GM12872 (cell line): Measurements from ENCODE around the gene SREBF2.

Source experiments
- TF ChIP-seq, protein P1 (sequence below): IDR thresholded peaks from 3 replicates; pipeline ENCODE4 v1.5.1; 2011; ENCODE audit warnings: low read depth, mild to moderate bottlenecking, low read length, moderate library complexity; ENCODE audit not compliant: insufficient read depth

Gene SREBF2

DNA sequence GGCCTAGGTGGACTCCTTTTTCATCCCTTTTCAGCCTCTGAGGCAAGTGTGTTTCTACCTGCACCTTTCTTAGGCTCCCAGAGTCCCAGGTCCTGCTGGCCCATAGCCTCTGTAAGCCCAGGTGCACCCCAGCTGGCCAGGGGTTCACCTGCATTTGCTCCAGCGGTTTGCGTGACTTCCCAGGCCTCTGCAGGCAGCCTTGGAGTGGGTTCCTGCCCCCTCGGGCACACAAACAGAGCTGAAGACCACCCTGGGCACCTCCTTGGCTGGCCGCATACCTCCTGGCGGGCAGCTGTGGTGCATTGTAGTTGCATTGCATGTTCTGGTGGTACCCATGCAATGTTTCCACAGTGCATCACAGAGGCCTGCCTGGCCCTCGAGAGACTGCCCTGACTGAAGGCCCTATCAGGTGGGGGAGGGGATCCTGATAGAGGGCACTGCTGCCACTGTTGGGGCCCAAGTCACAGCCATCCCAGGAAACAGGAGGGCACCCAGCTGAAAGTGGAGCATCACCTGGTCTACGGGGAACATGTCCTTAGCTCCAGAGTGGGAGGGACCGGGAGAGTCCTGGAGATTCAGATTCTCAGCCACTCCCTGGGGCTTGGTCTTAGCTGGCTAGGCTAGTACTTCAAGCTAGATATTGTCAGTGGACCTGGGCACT is 67.9 kb downstream of the SREBF2 start:
- TF ChIP-seq, protein P1, sequence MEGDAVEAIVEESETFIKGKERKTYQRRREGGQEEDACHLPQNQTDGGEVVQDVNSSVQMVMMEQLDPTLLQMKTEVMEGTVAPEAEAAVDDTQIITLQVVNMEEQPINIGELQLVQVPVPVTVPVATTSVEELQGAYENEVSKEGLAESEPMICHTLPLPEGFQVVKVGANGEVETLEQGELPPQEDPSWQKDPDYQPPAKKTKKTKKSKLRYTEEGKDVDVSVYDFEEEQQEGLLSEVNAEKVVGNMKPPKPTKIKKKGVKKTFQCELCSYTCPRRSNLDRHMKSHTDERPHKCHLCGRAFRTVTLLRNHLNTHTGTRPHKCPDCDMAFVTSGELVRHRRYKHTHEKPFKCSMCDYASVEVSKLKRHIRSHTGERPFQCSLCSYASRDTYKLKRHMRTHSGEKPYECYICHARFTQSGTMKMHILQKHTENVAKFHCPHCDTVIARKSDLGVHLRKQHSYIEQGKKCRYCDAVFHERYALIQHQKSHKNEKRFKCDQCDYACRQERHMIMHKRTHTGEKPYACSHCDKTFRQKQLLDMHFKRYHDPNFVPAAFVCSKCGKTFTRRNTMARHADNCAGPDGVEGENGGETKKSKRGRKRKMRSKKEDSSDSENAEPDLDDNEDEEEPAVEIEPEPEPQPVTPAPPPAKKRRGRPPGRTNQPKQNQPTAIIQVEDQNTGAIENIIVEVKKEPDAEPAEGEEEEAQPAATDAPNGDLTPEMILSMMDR: no peak

DNA sequence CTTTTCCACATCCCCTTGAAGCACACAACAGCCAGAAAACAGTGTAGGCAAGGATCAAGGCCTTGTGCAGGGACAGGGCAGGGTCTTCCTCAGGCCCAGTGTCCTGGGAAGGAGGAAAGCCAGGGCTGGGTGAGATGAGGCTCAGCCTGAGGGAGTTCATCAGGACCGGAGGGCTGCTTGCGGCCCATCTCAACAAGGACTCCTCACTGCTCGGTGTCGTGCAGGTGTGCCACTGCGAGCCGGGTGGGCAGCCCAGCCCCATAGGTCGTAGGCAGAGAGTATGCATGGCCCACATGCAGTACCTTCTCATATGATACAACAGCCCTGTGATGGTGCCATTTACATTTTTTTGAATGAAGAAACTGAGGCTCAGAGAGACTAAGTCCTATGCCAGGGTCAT is 69.1 kb downstream of the SREBF2 start:
- TF ChIP-seq, protein P1: no peak

DNA sequence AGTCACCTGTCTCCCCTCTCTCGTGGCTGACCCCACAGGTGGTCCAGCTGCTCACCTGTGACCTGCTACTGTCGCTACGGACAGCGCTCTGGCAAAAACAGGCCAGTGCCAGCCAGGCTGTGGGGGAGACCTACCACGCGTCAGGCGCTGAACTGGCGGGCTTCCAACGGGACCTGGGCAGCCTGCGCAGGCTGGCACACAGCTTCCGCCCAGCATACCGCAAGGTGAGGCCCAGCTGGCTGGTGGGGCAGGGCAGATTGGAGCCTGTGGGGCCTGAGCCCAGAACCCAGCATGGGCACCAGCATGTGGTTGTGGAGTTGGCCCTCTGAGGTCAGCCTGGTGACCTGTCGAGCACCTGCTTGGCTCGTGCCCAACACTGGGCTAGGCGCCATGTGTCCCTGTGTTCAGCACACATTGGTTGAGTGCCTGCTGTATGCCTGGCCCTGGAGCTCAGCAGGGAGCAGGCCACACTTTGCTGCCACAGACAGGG is 70.1 kb downstream of the SREBF2 start:
- TF ChIP-seq, protein P1: no peak

DNA sequence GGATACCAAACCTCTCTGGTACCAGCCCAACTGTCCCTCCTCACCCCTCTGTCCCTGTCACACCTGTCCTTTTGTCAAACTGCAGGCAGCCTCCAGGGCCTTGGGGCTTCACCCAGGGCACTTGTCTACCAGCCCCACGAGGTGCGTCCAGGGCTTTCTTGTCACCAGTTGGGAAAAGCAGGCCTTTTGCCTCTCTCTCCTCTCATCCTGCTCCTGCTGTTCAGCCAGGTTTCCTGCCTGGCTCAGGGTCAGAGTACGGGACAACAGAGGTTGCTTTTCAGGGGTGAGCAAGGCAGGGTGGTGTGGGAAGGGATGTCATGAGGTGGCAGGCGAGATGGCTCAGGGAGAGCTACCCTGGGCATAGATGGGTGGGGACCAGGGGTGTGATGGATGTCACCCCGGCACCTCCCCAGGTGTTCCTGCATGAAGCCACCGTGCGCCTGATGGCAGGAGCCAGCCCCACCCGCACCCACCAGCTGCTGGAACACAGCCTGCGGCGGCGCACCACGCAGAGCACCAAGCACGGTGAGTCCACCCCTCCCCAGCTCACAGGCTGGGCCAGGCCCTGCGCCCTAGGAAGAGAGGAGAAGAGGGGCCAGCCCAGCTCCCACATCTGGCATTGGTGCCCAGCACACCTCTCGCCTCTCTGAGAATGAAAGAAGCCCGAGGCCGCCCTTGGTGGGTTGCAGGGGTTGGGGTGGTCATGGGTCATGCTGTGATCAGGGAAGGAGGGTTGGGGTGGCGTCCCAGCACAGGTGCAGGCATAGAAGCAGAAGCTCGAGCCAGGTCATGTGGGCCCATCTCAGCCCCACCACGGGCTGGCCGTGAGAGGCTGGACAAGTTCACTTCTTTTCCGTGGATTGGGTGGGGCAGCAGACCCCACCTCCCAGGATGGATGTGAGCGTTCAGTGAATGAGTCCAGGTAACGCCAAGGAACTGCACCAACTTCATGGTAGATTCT is 71.8 kb downstream of the SREBF2 start:
- TF ChIP-seq, protein P1: no peak

DNA sequence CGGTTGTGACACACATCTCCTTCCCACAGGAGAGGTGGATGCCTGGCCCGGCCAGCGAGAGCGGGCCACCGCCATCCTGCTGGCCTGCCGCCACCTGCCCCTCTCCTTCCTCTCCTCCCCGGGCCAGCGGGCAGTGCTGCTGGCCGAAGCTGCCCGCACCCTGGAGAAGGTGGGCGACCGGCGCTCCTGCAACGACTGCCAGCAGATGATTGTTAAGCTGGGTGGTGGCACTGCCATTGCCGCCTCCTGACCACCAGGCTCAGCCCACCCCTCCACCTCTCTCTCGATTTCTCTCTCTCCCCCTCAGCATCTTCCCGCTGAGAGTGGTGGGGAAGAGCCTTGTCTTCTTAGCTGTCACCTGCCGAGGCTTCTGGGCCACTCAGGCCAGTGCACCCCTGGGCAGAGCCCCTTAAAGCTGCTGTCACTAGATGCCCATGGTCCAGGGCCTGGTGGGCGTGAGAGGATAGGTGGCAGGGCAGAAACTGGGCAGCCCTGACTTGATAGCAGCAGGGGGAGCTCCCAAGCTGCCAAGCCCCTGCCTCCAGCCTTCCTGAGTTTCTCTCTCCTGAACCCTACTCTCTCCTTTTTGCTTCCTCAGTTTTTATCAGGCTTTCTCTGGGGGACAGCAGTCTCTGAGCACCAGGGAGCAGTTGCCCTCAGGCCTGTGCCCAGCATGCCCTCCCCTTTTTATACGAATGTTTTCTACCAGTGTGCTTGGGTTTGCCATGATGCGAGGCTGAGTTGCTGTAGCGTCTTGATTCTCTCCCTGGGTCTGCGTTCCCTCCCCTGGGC is 72.7 kb downstream of the SREBF2 start:
- TF ChIP-seq, protein P1: 0 out of 3 replicates have a peak, but pooled peaks have one; percentile 12

DNA sequence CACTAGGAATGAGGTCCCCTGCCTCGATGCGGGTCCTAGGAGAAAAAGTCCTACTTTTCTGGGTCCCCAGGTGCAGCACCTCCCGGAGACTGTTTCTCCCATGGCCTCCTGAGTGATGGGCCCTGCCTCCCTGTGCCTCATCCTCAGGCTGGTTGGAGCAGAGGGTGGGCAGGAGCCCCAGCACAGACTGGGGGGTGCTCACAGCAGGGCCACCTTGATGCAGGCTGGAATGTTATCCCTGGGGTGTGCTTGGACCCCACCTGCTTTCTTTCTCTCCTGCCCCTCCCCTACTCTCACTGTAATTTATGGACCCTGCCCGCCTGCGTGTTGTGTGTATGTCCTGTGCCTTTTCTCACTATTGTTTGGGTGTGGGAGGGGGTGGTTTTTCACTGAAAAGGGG is 73.9 kb downstream of the SREBF2 start:
- TF ChIP-seq, protein P1: no peak
